Measurements from ENCODE around the gene KIFBP.

- TF ChIP-seq, protein P1, sequence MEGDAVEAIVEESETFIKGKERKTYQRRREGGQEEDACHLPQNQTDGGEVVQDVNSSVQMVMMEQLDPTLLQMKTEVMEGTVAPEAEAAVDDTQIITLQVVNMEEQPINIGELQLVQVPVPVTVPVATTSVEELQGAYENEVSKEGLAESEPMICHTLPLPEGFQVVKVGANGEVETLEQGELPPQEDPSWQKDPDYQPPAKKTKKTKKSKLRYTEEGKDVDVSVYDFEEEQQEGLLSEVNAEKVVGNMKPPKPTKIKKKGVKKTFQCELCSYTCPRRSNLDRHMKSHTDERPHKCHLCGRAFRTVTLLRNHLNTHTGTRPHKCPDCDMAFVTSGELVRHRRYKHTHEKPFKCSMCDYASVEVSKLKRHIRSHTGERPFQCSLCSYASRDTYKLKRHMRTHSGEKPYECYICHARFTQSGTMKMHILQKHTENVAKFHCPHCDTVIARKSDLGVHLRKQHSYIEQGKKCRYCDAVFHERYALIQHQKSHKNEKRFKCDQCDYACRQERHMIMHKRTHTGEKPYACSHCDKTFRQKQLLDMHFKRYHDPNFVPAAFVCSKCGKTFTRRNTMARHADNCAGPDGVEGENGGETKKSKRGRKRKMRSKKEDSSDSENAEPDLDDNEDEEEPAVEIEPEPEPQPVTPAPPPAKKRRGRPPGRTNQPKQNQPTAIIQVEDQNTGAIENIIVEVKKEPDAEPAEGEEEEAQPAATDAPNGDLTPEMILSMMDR (IDR thresholded peaks at IDR 0.05; ENCODE audit: poor library complexity): no peak
- TF ChIP-seq EZH2phosphoT487 (IDR thresholded peaks at IDR 0.05; ENCODE audit: low read depth, severe bottlenecking, unreplicated experiment): no peak
- no peak for TF ChIP-seq EZH2 (IDR thresholded peaks at IDR 0.05; ENCODE audit: borderline replicate concordance)
Measured at GRCh38 chr10:68950598-68950997, 38.0 kb upstream of the KIFBP start.
